Endothelial cell of umbilical vein (primary cell): ENCODE data around the gene SIRT3. TPM values are rescaled to one million over a fixed set of nuclear protein-coding genes. Genes with fewer than 3 reads are reported as not detected.

ENCODE experiments used
- BruUV-seq: library from RNA; stranded (reverse); fragments of 400-500 nt; replicated peaks from 2 replicates; lab custom pipeline; 2021; lab: Mats Ljungman, UMichigan
- CTCF ChIA-PET: fragments of 300-600, 350-600 bp; sonication (Branson Sonifier 250); formaldehyde crosslinking; loops from one replicate; lab custom pipeline; 2021; ENCODE audit warnings: antibody characterized with exemption, inconsistent platforms; lab: Charles Lee
- POLR2A ChIA-PET: fragments of 300-600, 350-600 bp; sonication (Branson Sonifier 250); formaldehyde crosslinking; loops from one replicate; lab custom pipeline; 2021; ENCODE audit warnings: antibody characterized with exemption, inconsistent platforms; lab: Charles Lee
- DNase-seq: peaks from one replicate; pipeline ENCODE4 v3.0.0-alpha.2; 2011; ENCODE audit warnings: low read depth, low spot score
- FAIRE-seq: peaks from 2 replicates; lab custom pipeline; 2011; peaks lifted over from hg19 to GRCh38; lab: Jason Lieb, UNC
- H2AFZ ChIP-seq: 2 replicates; pipeline ENCODE4 v1.6.0; 2012; ENCODE audit warnings: low read depth, low read length, control low read depth, inconsistent platforms
- H3K27ac ChIP-seq: 2 replicates; pipeline ENCODE4 v1.5.1; 2011; ENCODE audit warnings: low read depth, mild to moderate bottlenecking, control low read depth, low read length, moderate library complexity; ENCODE audit not compliant: insufficient read depth
- H3K27me3 ChIP-seq, 2 experiments: 2 replicates each; pipeline versions ENCODE4 v1.6.0 to v1.6.1; 2011; ENCODE audit warnings: low read length in 2 of 2, mixed read lengths in 1 of 2; ENCODE audit not compliant: control insufficient read depth in 2 of 2, insufficient read depth in 2 of 2
- H3K36me3 ChIP-seq, 2 experiments: 2 replicates in 1 of 2; 3 replicates in 1 of 2; pipeline ENCODE4 v1.5.1; 2011; ENCODE audit warnings: low read length in 2 of 2, mild to moderate bottlenecking in 1 of 2, moderate library complexity in 1 of 2; ENCODE audit not compliant: control insufficient read depth in 2 of 2, insufficient read depth in 2 of 2; ENCODE audit errors: extremely low read depth in 1 of 2
- H3K4me1 ChIP-seq: 3 replicates; pipeline ENCODE4 v1.5.1; 2011; ENCODE audit warnings: mild to moderate bottlenecking, low read length; ENCODE audit not compliant: control insufficient read depth, insufficient read depth; ENCODE audit errors: extremely low read depth
- H3K4me2 ChIP-seq: 2 replicates; pipeline ENCODE4 v1.6.1; 2011; ENCODE audit warnings: low read length, control low read depth, mixed read lengths; ENCODE audit not compliant: insufficient read depth
- H3K4me3 ChIP-seq, 3 experiments: fragments of 200-600 bp in 1 of 3; sonication (generic), shearing (Covaris generic) in 1 of 3; replicated peaks in 1 of 3; 2 replicates each; pipeline ENCODE4 v1.5.1; 2011 to 2016; ENCODE audit warnings: control low read depth in 3 of 3, low read length in 3 of 3, mild to moderate bottlenecking in 2 of 3, inconsistent platforms in 1 of 3, low read depth in 1 of 3, moderate library complexity in 1 of 3; ENCODE audit not compliant: insufficient read depth in 1 of 3
- H3K79me2 ChIP-seq: 2 replicates; pipeline ENCODE4 v1.6.0; 2012; ENCODE audit warnings: low read length, inconsistent platforms; ENCODE audit not compliant: control insufficient read depth, insufficient read depth
- H3K9ac ChIP-seq: replicated peaks from 2 replicates; pipeline ENCODE3; 2011; ENCODE audit warnings: low read length, control low read depth; ENCODE audit not compliant: insufficient read depth; ENCODE audit errors: extremely low read depth
- H3K9me1 ChIP-seq: replicated peaks from 3 replicates; pipeline ENCODE4 v1.6.0; 2011; ENCODE audit warnings: mild to moderate bottlenecking, low read length; ENCODE audit not compliant: control insufficient read depth, insufficient read depth; ENCODE audit errors: extremely low read depth
- H3K9me3 ChIP-seq: replicated peaks from 2 replicates; pipeline ENCODE4 v1.5.1; 2012; ENCODE audit warnings: low read length, inconsistent platforms; ENCODE audit not compliant: control insufficient read depth, insufficient read depth
- H4K20me1 ChIP-seq: replicated peaks from 2 replicates; pipeline ENCODE3; 2011; ENCODE audit warnings: mild to moderate bottlenecking, low read length; ENCODE audit not compliant: control insufficient read depth, insufficient read depth; ENCODE audit errors: extremely low read depth
- CTCF ChIP-seq, 2 donors: IDR thresholded peaks; 1 replicate in 1 of 2; 2 replicates in 1 of 2; pipeline ENCODE4 v1.5.1; 2011; ENCODE audit warnings: low read length in 2 of 2, mild to moderate bottlenecking in 2 of 2, moderate library complexity in 2 of 2, control low read depth in 1 of 2, inconsistent platforms in 1 of 2, low read depth in 1 of 2; ENCODE audit not compliant: insufficient read depth in 1 of 2; ENCODE audit errors: extremely low read depth in 1 of 2
- EZH2 ChIP-seq: IDR thresholded peaks from 2 replicates; pipeline ENCODE4 v1.6.1; 2012; ENCODE audit warnings: borderline replicate concordance, low read depth, mild to moderate bottlenecking, moderate library complexity, low read length, inconsistent platforms; ENCODE audit not compliant: severe bottlenecking
- FOS ChIP-seq: IDR thresholded peaks from 2 replicates; pipeline ENCODE4 v1.6.1; 2011; ENCODE audit warnings: mild to moderate bottlenecking, low read length, moderate library complexity, borderline replicate concordance; ENCODE audit not compliant: insufficient read depth
- GATA2 ChIP-seq: IDR thresholded peaks from 2 replicates; pipeline ENCODE4 v1.7.0; 2011; ENCODE audit warnings: low read depth, mild to moderate bottlenecking, moderate library complexity, mixed read lengths, low read length; ENCODE audit not compliant: insufficient read length, insufficient read depth
- JUN ChIP-seq: IDR thresholded peaks from 2 replicates; pipeline ENCODE4 v1.6.1; 2011; ENCODE audit warnings: borderline replicate concordance, low read depth; ENCODE audit not compliant: insufficient read length, insufficient read depth
- MYC ChIP-seq: IDR thresholded peaks from one replicate; pipeline ENCODE4 v1.6.1; 2011; ENCODE audit warnings: mild to moderate bottlenecking, low read depth, low read length
- POLR2A ChIP-seq: IDR thresholded peaks from 2 replicates; pipeline ENCODE4 v1.6.1; 2012; ENCODE audit warnings: low read depth, mild to moderate bottlenecking, control low read depth, low read length
- POLR2AphosphoS5 ChIP-seq: IDR thresholded peaks from 2 replicates; pipeline ENCODE4 v1.6.1; 2012; ENCODE audit warnings: low read depth, mild to moderate bottlenecking, control low read depth, low read length, moderate library complexity; ENCODE audit not compliant: insufficient read depth
- dilution Hi-C: fragments of 300-500 bp; cut with MboI; formaldehyde crosslinking; loops from one replicate; pipeline ENCODE4 v1.15.0; 2019; ENCODE audit warnings: low sequenced_read_pairs; ENCODE audit not compliant: extremely low pct_ligation_motif_present
- intact Hi-C: fragments of 100-400 bp; cut with micrococcal nuclease; formaldehyde crosslinking; loops from one replicate; pipeline ENCODE4 v1.10.0; 2022
- polyA plus RNA-seq, 4 experiments: library from polyadenylated mRNA; depleted of rRNA in 3 of 4; stranded (reverse) in 3 of 4; unstranded in 1 of 4; fragments of >200 nt; gene quantifications; 2 replicates each; pipeline versions ENCODE4 v1.2.1 to v1.2.3, GENCODE V29; 2011 to 2012; ENCODE audit warnings: missing spikeins in 1 of 4
- total RNA-seq: library from RNA; stranded (reverse); gene quantifications from 2 replicates; pipeline ENCODE4 v1.2.3, GENCODE V29; 2021
- TF ChIP-seq, protein P1 (sequence below): IDR thresholded peaks from 2 replicates; pipeline ENCODE4 v1.6.1; 2011; ENCODE audit not compliant: insufficient read depth, insufficient read length

The SIRT3 gene
- total and polyA plus RNA-seq, 2 donors (not counting 3 experiments of a cell fraction or from before 2014, with no cell fraction given): 12.0 to 18.3 TPM

DNA sequence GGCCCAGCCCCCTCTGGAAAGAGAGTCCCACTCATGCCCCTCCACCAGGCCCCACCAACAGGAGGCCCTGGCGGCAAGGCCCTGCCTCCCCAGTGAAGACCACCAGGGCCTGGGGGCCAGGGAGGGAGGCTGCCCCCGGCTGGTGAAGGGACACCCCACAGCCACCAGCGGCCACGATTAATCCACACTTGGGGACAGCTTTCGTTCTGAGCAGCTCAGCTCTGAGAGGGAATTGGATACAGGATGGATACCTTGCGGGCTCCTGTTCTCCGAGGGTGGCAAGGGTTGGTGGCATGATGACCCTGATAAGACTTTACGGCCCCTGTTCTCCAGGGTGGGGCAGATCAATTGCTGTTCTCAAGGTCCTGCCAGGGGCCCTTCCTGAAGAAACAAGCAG is 35.2 kb upstream of the SIRT3 start:
- no peak for FAIRE-seq
- POLR2A ChIA-PET: no interaction called here

More for the DNA sequence above, 35.2 kb upstream of the SIRT3 start:
- intact Hi-C loops (no loop called here), dilution Hi-C loops (no loop called here)
- H2AFZ ChIP-seq: no peak overlapping the region
- no peak for TF ChIP-seq FOS
- TF ChIP-seq JUN: no peak
- no peak for TF ChIP-seq CTCF (IDR thresholded peaks at IDR 0.05; ENCODE audit: extremely low read depth in 1 of 2, insufficient read depth in 1 of 2, low read depth in 1 of 2, low read length in 2 of 2)
- no peak for TF ChIP-seq EZH2
- TF ChIP-seq GATA2: no peak
- TF ChIP-seq POLR2A: no peak
- TF ChIP-seq POLR2AphosphoS5: no peak
- no peak for TF ChIP-seq MYC
- TF ChIP-seq, protein P1, sequence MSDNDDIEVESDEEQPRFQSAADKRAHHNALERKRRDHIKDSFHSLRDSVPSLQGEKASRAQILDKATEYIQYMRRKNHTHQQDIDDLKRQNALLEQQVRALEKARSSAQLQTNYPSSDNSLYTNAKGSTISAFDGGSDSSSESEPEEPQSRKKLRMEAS: no peak
- no peaks in the 10 kb centered on the region for H3K36me3 ChIP-seq
- peaks cover 11 to 17% of the 10 kb centered on the region in 2 experiments for H3K27me3 ChIP-seq
- H3K27ac ChIP-seq: no peak overlapping the region
- no peak overlapping the region for H3K9ac ChIP-seq
- BruUV-seq: no TSS peak
- DNase-seq: no peak
- no peaks in the 10 kb centered on the region for H4K20me1 ChIP-seq
- H3K4me1 ChIP-seq: no peaks in the 10 kb centered on the region
- CTCF ChIA-PET: interaction anchor here (0.9 to 2.6 kb wide), 2 partner anchors 11 to 21 kb away, joined by 3 to 10 read pairs; no protein-coding TSS in a partner anchor
- H3K9me1 ChIP-seq: no peaks in the 10 kb centered on the region
- no peaks in the 10 kb centered on the region for H3K9me3 ChIP-seq
- H3K4me3 ChIP-seq: no peak overlapping the region
- H3K79me2 ChIP-seq: no peaks in the 10 kb centered on the region
- H3K4me2 ChIP-seq: no peak overlapping the region
